ENCODE measurements around the gene PDE4B.

- TF ChIP-seq, protein P1, sequence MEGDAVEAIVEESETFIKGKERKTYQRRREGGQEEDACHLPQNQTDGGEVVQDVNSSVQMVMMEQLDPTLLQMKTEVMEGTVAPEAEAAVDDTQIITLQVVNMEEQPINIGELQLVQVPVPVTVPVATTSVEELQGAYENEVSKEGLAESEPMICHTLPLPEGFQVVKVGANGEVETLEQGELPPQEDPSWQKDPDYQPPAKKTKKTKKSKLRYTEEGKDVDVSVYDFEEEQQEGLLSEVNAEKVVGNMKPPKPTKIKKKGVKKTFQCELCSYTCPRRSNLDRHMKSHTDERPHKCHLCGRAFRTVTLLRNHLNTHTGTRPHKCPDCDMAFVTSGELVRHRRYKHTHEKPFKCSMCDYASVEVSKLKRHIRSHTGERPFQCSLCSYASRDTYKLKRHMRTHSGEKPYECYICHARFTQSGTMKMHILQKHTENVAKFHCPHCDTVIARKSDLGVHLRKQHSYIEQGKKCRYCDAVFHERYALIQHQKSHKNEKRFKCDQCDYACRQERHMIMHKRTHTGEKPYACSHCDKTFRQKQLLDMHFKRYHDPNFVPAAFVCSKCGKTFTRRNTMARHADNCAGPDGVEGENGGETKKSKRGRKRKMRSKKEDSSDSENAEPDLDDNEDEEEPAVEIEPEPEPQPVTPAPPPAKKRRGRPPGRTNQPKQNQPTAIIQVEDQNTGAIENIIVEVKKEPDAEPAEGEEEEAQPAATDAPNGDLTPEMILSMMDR (IDR thresholded peaks at IDR 0.05; ENCODE audit: low read depth, low read length), result no peak
- no peak for TF ChIP-seq EZH2phosphoT487 (IDR thresholded peaks at IDR 0.05; ENCODE audit: low read depth)
These were observed 434.3 kb downstream of the PDE4B start for GRCh38 chr1:66226985-66227384.
